ENCODE results near the gene ZNF213.

- no peak for TF ChIP-seq EZH2 (optimal IDR thresholded peaks at IDR 0.05; ENCODE audit: low read depth, low read length)
- no peak for TF ChIP-seq CTCF (IDR thresholded peaks at IDR 0.05; ENCODE audit: low read length)
These were observed 12.4 kb downstream of the ZNF213 start for GRCh38 chr16:3147046-3147756.
